ENCODE results near the gene APH1B.
"Not testable (repeated sequence)": the region's sequence is repeated elsewhere in the genome, so short reads cannot be mapped to it uniquely, and the experiment has no call there.

Gene APH1B

DNA sequence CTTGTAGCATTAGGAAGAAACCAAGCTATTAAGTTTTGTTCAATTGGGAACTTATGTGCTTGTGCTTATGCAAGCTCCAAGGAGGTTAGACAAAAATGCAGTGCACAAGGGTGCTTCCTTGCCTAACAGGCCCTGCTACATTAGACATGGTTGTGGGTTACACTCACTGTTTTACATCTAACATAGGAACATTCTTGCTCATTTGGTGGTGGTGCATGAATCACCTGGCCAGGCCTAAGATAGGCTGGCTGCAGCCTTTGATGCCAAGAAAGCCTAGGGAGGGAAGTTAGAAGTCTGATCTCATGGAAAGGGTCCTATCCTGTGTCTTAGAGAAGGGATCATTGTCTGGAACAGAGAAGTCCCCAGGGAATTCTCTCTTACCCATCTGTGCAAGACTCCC is 60.8 kb downstream of the APH1B start:
- no peak overlapping the region for H3K4me3 ChIP-seq (ENCODE audit: control insufficient read depth, low read depth, low read length)
- peak; percentile 53 for DNase-seq (ENCODE audit: low read depth)
- TF ChIP-seq, protein P1, sequence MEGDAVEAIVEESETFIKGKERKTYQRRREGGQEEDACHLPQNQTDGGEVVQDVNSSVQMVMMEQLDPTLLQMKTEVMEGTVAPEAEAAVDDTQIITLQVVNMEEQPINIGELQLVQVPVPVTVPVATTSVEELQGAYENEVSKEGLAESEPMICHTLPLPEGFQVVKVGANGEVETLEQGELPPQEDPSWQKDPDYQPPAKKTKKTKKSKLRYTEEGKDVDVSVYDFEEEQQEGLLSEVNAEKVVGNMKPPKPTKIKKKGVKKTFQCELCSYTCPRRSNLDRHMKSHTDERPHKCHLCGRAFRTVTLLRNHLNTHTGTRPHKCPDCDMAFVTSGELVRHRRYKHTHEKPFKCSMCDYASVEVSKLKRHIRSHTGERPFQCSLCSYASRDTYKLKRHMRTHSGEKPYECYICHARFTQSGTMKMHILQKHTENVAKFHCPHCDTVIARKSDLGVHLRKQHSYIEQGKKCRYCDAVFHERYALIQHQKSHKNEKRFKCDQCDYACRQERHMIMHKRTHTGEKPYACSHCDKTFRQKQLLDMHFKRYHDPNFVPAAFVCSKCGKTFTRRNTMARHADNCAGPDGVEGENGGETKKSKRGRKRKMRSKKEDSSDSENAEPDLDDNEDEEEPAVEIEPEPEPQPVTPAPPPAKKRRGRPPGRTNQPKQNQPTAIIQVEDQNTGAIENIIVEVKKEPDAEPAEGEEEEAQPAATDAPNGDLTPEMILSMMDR (IDR thresholded peaks at IDR 0.05; ENCODE audit: control insufficient read depth, insufficient read depth, low read depth, low read length, missing control alignments): no peak

DNA sequence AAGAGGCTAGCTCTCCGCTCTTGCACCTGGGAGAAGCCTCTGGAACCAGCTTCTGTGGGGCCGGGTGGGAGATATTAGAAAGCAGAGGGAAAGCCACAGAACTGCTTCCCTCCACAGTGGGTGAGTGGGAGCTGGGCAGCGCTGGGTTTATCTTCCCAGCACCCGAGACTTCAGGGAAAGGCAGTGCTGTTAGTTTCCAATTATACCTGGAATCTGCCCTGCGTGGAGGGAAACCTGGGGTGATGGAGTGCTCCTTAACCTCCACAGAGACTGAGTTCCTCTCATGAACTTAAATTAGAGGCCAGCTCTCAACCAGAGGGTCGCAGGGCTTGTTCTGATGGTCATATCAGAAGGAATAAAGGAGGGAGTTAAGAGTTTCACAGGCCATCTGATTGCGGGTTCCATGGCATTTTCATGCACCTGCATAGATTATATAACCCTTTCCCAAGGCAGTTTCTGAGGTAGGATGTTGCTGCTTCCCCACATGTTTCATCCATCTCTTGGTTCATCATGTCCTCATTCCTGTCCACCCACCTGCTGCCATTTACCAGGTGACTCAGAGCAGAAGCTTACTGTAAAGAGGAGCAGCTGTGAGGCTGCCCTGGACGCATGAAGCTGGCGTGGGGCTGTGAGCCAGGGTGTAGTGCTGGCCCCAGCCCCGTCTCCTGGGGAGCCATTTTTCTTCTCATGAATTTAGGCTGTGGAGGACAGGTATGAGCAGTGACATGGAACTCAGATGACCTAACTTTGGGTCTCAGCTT is 61.8 kb downstream of the APH1B start:
- TF ChIP-seq, protein P1 (IDR thresholded peaks at IDR 0.05; ENCODE audit: control insufficient read depth, insufficient read depth, low read depth, low read length, missing control alignments): no peak
- no peak overlapping the region for H3K4me3 ChIP-seq (ENCODE audit: control insufficient read depth, low read depth, low read length)
- DNase-seq (ENCODE audit: low read depth): no peak

DNA sequence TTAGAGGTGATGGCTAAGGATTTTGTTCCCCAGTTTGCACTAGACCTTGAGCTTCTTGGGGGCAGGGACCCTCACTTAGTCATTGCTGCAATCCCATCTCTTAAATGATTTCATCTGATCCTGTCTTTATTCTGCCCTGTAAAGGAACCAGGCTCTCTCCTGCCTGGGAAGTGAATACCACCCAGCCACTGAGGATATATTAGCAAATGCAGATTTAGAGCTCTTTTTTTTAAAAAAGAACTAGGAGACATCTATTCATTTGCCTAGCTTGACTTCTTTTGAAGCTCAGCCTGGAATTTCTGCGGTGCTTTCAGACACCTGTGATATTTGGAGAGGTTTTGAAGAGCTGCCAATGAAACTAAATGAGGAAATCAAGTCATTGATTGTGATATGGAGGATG is 62.4 kb downstream of the APH1B start:
- TF ChIP-seq, protein P1 (IDR thresholded peaks at IDR 0.05; ENCODE audit: control insufficient read depth, insufficient read depth, low read depth, low read length, missing control alignments): no peak
- H3K4me3 ChIP-seq (ENCODE audit: control insufficient read depth, low read depth, low read length): no peak overlapping the region
- DNase-seq (ENCODE audit: low read depth): no peak

DNA sequence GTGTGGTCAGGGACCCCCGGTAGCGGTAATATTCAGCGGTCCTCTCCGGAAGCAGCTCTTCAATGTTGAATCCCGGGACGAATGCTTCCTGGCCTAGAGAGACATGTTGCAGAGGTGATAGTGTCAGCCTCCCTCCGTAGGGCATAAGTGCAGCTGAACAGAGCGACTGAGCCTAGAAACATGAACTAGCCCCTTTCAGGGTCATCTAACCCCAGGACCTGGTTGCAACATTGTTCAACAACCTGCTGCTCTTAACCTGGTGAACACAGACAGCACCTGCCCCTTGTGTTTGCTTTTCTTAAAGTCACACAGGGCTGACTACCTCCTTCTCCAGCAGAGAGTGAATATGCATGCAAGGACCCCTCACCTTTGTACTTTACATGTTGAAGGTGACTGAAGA is 62.9 kb downstream of the APH1B start:
- no peak overlapping the region for H3K4me3 ChIP-seq (ENCODE audit: control insufficient read depth, low read depth, low read length)
- no peak for DNase-seq (ENCODE audit: low read depth)
- TF ChIP-seq, protein P1 (IDR thresholded peaks at IDR 0.05; ENCODE audit: control insufficient read depth, insufficient read depth, low read depth, low read length, missing control alignments): no peak

DNA sequence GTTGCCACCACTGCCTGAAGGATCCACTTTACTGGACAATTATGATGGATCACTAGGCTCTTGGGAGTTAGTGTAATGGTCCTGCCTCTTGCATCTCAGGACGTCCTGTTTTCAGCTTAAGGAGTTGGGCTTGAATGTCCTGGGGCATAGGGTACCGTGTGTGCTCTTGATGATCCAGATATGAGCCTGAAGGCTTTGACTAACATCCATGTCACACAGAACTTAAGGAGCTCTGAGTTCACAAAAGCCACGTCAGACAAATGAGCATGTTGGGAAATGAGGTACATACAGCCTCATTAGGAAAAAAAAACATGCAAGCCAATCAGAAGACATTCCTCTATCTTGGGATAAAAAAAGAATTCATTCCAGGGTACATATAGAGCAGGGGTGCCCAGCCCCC is 63.5 kb downstream of the APH1B start:
- TF ChIP-seq, protein P1 (IDR thresholded peaks at IDR 0.05; ENCODE audit: control insufficient read depth, insufficient read depth, low read depth, low read length, missing control alignments): no peak
- DNase-seq (ENCODE audit: low read depth): no peak
- H3K4me3 ChIP-seq (ENCODE audit: control insufficient read depth, low read depth, low read length): no peak overlapping the region

DNA sequence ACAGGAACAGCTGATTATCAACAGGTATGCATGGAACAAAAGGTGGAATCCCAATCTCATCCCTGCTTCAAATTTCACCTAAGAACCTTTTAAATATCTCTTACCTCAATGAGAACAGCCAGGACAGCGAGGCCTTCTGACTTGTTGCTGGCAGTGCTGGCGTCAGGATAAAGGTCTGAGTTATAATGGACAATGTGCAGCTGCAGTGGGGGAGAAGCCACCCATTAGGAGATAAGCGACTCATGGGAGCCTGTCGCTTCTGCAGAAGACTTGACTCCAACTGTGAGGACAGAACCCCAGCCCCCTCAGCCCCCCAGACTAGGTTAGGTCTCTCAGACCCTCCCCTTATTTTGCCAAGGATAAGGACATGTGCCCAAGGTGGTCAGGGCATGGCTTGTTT is 64.5 kb downstream of the APH1B start:
- no peak for DNase-seq (ENCODE audit: low read depth)
- TF ChIP-seq, protein P1 (IDR thresholded peaks at IDR 0.05; ENCODE audit: control insufficient read depth, insufficient read depth, low read depth, low read length, missing control alignments): no peak
- no peak overlapping the region for H3K4me3 ChIP-seq (ENCODE audit: control insufficient read depth, low read depth, low read length)

DNA sequence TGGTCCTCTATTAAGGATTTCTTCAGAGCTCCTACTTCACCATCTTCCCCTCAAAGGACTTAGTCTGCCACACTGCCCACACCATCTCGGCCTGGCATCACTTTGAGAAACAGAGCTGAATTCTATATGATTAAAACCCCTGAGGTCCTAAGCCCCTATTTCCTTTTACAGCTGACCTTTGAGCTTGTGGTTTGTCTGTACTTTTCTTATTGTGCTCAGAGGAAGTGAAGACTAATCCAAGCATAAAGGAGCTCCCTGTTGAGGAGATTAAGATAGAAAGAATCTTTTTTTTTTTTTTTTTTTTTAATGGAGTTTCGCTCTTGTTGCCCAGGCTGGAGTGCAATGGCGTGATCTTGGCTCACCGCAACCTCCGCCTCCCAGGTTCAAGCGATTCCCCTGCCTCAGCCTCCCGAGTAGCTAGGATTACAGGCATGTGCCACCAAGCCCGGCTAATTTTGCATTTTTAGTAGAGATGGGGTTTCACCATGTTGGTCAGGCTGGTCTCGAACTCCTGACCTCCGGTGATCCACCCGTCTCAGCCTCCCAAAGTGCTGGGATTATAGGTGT is 65.7 kb downstream of the APH1B start:
- H3K4me3 ChIP-seq (ENCODE audit: control insufficient read depth, low read depth, low read length); DNase-seq (ENCODE audit: low read depth): not testable (repeated sequence)

Measured in AG09309 (cell line).